LNCaP clone FGC (cell line): ENCODE data around the gene CNTN4.

Source experiments
- DNase-seq: peaks from one replicate; pipeline ENCODE4 v3.0.0-alpha.2; 2011; ENCODE audit warnings: low read depth
- H3K4me3 ChIP-seq: 2 replicates; pipeline ENCODE4 v1.5.1; 2011; ENCODE audit warnings: mild to moderate bottlenecking, low read depth, low read length, control low read depth
- TF ChIP-seq, protein P1 (sequence below): IDR thresholded peaks from 2 replicates; pipeline ENCODE4 v1.5.1; 2012; ENCODE audit warnings: mild to moderate bottlenecking; ENCODE audit not compliant: control insufficient read depth, insufficient read depth; ENCODE audit errors: extremely low read depth

CNTN4 gene

DNA sequence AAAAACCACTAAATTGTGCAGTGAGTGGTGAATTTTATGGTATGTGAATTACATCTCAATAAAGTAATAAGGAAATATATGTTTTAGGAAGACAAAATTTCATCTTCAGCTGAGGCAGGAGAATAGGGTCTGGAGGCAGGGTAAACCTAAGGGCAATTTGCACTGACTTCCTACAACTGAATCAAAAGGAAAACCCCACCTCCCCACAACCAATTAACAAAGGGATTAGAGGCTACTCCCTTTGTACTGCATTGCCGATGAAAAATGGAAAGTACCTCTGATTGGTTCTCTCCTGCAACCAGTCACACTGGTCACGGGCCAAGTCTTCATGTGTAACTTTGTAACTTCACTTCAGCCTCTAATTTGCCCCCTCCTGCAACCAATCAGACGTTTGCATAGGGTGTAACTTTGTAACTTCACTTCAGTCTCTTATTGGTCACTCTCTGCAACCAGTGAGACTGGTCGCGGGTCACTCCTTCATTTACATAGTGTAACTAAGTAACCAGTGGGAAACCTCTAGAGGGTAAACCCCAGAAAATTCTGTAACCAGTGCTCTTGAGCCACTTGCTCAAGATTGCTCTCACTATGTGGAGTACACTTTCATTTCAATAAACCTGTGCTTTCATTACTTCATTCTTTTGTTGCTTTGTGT, 244.5 kb downstream of the CNTN4 start:
- no peak for DNase-seq
- TF ChIP-seq, protein P1, sequence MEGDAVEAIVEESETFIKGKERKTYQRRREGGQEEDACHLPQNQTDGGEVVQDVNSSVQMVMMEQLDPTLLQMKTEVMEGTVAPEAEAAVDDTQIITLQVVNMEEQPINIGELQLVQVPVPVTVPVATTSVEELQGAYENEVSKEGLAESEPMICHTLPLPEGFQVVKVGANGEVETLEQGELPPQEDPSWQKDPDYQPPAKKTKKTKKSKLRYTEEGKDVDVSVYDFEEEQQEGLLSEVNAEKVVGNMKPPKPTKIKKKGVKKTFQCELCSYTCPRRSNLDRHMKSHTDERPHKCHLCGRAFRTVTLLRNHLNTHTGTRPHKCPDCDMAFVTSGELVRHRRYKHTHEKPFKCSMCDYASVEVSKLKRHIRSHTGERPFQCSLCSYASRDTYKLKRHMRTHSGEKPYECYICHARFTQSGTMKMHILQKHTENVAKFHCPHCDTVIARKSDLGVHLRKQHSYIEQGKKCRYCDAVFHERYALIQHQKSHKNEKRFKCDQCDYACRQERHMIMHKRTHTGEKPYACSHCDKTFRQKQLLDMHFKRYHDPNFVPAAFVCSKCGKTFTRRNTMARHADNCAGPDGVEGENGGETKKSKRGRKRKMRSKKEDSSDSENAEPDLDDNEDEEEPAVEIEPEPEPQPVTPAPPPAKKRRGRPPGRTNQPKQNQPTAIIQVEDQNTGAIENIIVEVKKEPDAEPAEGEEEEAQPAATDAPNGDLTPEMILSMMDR = no peak
- H3K4me3 ChIP-seq = no peak overlapping the region

DNA sequence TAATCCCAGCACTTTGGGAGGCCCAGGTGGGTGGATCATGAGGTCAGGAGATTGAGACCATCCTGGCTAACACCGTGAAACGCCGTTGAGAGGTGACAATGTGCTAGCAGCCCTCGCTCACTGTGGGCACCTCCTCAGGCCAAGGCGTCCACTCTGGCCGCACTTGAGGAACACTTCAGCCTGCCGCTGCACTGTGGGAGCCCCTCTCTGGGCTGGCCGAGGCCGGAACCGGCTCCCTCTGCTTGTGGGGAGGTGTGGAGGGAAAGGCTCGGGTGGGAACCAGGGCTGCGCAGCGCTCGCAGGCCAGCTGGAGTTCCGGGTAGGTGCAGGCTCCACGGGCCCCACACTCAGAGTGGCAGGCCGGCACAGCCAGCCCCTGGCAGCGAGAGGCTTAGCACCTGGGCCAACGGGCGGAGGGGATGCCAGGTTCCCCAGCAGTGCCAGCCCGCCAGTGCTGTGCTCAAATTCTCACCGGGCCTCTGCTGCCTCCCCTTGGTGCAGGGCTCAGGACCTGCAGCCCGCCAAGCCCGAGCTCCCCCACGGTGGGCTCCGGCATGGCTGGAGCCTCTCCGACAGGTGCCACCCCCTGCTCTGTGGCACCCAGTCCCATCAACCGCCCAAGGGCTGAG, 253.6 kb downstream of the CNTN4 start:
- TF ChIP-seq, protein P1 = no peak
- H3K4me3 ChIP-seq = no peak overlapping the region
- no peak for DNase-seq

DNA sequence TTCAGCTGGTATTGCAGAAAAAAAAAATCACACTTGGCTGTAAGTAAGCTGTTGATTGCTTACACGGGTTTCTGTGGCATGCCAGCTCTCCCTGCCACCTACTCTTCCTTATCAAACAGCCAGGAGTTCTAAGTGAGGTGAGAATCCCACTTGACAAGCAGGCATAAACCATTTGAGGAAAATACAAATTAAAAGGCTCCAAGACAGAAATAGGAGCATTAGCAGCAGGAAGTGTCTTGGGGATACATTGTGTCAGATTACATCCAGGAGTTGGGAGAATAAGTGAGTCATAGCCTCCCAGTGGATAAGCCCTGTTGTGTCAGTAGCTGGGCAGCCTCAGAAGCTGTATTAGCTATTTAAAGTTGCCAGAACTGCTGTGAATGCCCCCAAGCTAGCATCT, 256.0 kb downstream of the CNTN4 start:
- TF ChIP-seq, protein P1 = no peak
- H3K4me3 ChIP-seq = no peak overlapping the region
- DNase-seq = no peak

DNA sequence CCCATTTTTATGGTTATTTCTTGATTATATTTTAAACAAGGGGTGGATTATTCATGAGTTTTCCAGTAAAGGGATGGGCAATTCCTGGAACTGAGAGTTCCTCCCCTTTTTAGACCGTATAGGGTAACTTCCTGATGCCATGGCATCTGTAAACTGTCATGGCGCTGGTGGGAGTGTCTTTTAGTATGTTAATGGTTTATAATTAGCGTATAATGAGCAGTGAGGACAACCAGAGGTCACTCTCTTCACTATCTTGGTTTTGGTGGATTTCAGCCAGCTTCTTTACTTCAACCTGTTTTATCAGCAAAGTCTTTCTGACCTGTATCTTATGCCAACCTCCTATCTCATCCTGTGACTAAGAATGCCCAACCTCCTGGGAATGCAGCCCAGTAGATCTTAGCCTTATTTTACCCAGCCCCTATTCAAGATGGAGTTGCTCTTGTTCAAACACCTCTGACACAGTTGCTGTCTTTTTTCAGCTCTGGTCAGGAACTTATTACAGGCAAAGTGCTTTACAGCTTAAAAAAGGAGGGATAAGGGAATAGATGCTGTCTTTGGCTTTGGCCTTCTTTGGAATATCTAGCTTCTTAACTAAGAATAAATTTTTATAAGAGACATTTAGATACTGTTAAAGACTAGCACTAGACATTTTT, 257.8 kb downstream of the CNTN4 start:
- no peak for DNase-seq
- TF ChIP-seq, protein P1 = no peak
- H3K4me3 ChIP-seq = no peak overlapping the region

DNA sequence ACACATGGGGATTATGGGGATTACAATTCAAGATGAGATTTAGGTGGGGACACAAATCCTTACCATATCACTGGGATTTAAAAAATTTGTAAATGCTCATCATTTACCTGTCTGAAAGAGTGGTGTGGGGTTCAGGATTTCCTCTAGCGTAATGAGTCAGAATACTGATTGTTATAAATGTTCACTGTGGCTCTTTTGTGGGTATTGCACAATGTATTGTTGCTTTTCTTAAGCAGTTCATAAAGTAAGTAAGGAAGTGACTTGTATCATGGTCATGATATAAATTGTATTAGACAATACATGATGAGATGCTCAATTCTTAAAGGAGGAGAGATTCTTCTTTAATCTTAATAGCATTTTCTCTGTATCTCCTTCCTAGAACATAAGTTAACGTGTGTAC, 262.1 kb downstream of the CNTN4 start:
- TF ChIP-seq, protein P1 = no peak
- H3K4me3 ChIP-seq = no peak overlapping the region
- DNase-seq = no peak

DNA sequence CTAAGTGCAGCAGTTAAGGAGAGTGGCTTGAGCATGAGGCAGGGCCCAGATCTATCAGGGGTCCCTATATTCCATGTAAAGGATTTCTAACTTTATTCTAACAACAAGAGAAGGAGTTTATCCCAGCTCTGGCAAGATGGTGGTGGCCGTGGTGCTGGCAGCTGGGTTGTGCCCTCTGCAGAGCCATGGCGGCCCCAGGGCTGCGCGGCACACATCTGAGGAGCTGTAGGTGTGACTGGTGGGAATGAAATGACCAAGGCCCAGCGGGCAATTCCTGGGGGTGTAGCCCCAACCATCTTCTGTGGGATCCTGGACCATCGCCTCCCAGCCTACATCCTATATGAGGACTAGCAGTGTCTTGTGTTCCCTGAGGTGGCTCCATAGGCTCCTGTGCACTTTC, 263.5 kb downstream of the CNTN4 start:
- H3K4me3 ChIP-seq = no peak overlapping the region
- no peak for DNase-seq
- TF ChIP-seq, protein P1 = no peak
